Gastroesophageal sphincter (tissue), 3 donors: ENCODE measurements around the gene P3R3URF.

ENCODE experiments used
- EP300 ChIP-seq: sonication (generic); formaldehyde crosslinking; IDR thresholded peaks from one replicate; pipeline ENCODE4 v1.6.1; 2017; ENCODE audit warnings: antibody characterized with exemption, mild to moderate bottlenecking
- POLR2A ChIP-seq, 2 donors: fragments of 450-650 bp; IDR thresholded peaks; one replicate each; pipeline ENCODE4 v1.6.1; 2017; ENCODE audit warnings: antibody characterized with exemption in 2 of 2, mild to moderate bottlenecking in 2 of 2, moderate library complexity in 1 of 2
- TF ChIP-seq, protein P1 (sequence below), 4 experiments: fragments of 200-600 bp in 2 of 4; fragments of 450-650 bp in 2 of 4; sonication (generic) in 1 of 4; IDR thresholded peaks; one replicate each; pipeline ENCODE4 v1.5.1; 2017 to 2019; ENCODE audit warnings: antibody characterized with exemption in 4 of 4, mild to moderate bottlenecking in 2 of 4, moderate library complexity in 2 of 4

GRCh38 chr1:46191033-46191701 is 14.9 kb upstream of the P3R3URF start:
- no peak for TF ChIP-seq POLR2A (IDR thresholded peaks at IDR 0.05)
- TF ChIP-seq, protein P1, sequence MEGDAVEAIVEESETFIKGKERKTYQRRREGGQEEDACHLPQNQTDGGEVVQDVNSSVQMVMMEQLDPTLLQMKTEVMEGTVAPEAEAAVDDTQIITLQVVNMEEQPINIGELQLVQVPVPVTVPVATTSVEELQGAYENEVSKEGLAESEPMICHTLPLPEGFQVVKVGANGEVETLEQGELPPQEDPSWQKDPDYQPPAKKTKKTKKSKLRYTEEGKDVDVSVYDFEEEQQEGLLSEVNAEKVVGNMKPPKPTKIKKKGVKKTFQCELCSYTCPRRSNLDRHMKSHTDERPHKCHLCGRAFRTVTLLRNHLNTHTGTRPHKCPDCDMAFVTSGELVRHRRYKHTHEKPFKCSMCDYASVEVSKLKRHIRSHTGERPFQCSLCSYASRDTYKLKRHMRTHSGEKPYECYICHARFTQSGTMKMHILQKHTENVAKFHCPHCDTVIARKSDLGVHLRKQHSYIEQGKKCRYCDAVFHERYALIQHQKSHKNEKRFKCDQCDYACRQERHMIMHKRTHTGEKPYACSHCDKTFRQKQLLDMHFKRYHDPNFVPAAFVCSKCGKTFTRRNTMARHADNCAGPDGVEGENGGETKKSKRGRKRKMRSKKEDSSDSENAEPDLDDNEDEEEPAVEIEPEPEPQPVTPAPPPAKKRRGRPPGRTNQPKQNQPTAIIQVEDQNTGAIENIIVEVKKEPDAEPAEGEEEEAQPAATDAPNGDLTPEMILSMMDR (IDR thresholded peaks at IDR 0.05), result no peak
- TF ChIP-seq EP300, result no peak
